ENCODE measurements around the gene CNNM4. TPM values are rescaled to one million over a fixed set of nuclear protein-coding genes. Genes with fewer than 3 reads are reported as not detected.

CNNM4 gene
- total and polyA plus RNA-seq, 2 of the 4 experiments (the other 2 are of a cell fraction), result 2.0 to 4.1 TPM

GRCh38 chr2:96819128-96819875 lies 58.6 kb downstream of the CNNM4 start:
- Histone ChIP-seq H2BK120ac (ENCODE audit: low read depth, low read length) (no peak overlapping the region), H2AFZ (replicated peaks; ENCODE audit: low read length, poor library complexity) (no peak overlapping the region), H2BK15ac (ENCODE audit: low read depth, low read length) (no peak overlapping the region), H2AK5ac (ENCODE audit: low read depth, low read length) (no peak overlapping the region), H3K9me3 (ENCODE audit: control insufficient read depth, insufficient read depth, low read length) (no peaks in the 10 kb centered on the region), H3K27me3 (ENCODE audit: control insufficient read depth, insufficient read depth, low read length) (no peaks in the 10 kb centered on the region), H4K20me1 (ENCODE audit: insufficient read depth, low read length) (peaks cover 52% of the 10 kb centered on the region), H4K5ac (ENCODE audit: low read depth, low read length) (no peak overlapping the region), H2AK9ac (replicated peaks; ENCODE audit: low read depth, low read length, poor library complexity) (no peak overlapping the region), H4K91ac (ENCODE audit: insufficient read depth, low read depth, low read length) (no peak overlapping the region), H3K14ac (replicated peaks; ENCODE audit: low read depth, low read length) (no peak overlapping the region), H3K56ac (ENCODE audit: extremely low read depth, insufficient read depth, low read length) (no peak overlapping the region), H2BK5ac (ENCODE audit: low read depth, low read length, poor library complexity, severe bottlenecking) (no peak overlapping the region), H3K9me1 (ENCODE audit: insufficient read depth, low read length) (peaks cover 12% of the 10 kb centered on the region), H3K4me2 (ENCODE audit: low read depth, low read length) (no peak overlapping the region), H3K4me1 (ENCODE audit: control insufficient read depth, insufficient read depth, low read length) (peaks cover 11% of the 10 kb centered on the region), H3K4me3 (ENCODE audit: insufficient read depth, low read depth, low read length) (no peak overlapping the region), H3K79me1 (ENCODE audit: low read depth in 1 of 2, low read length in 2 of 2) (peaks cover 23 to 55% of the 10 kb centered on the region in 2 experiments), H2BK20ac (ENCODE audit: low read depth, low read length) (no peak overlapping the region), H4K8ac (ENCODE audit: low read depth in 2 of 2, low read length in 2 of 2) (no peak overlapping the region), H3K9ac (ENCODE audit: low read depth, low read length) (no peak overlapping the region), H3K27ac (ENCODE audit: insufficient read depth, low read length) (no peak overlapping the region), H3K18ac (ENCODE audit: low read depth, low read length) (no peak overlapping the region), H3K36me3 (ENCODE audit: control insufficient read depth, insufficient read depth, low read length) (peaks cover 7% of the 10 kb centered on the region; the same call in 1 of the 2 replicates), H3K23ac (ENCODE audit: low read depth, low read length) (no peak overlapping the region; the same call in 1 of the 2 replicates), H3K4ac (ENCODE audit: low read depth, low read length) (no peak overlapping the region)
- 80% methylated on average over 3 of the region's 10 CpGs; no CpG with 5 or more reads in 1 of the 2 experiments for WGBS, 2 experiments (ENCODE audit: extremely low coverage in 2 of 2, insufficient read length in 1 of 2)
- intact Hi-C loops (cut with micrococcal nuclease), result no loop called here
- BruUV-seq (replicated peaks), result no TSS peak
- in situ Hi-C loops (cut with MboI; ENCODE audit: low sequenced_read_pairs), result no loop called here
- no peak for DNase-seq
- TF ChIP-seq USF2 (IDR thresholded peaks at IDR 0.05; ENCODE audit: low read depth, low read length) (no peak), MAFK (IDR thresholded peaks at IDR 0.05; ENCODE audit: low read depth, low read length) (no peak), CEBPB (IDR thresholded peaks at IDR 0.05; ENCODE audit: low read depth, low read length) (no peak), RCOR1 (IDR thresholded peaks at IDR 0.05; ENCODE audit: insufficient replicate concordance, low read length) (no peak), RAD21 (IDR thresholded peaks at IDR 0.05; ENCODE audit: low read length) (no peak), RFX5 (IDR thresholded peaks at IDR 0.05; ENCODE audit: low read depth, low read length) (no peak), SMC3 (IDR thresholded peaks at IDR 0.05; ENCODE audit: low read depth, low read length) (no peak), POLR2A (IDR thresholded peaks at IDR 0.05; ENCODE audit: low read depth, low read length) (no peak), FOS (IDR thresholded peaks at IDR 0.05; ENCODE audit: low read depth, low read length) (no peak), CHD1 (IDR thresholded peaks at IDR 0.05; ENCODE audit: low read depth, low read length) (no peak), MXI1 (IDR thresholded peaks at IDR 0.05; ENCODE audit: borderline replicate concordance, low read depth, low read length) (no peak)
- TF ChIP-seq, protein P1, sequence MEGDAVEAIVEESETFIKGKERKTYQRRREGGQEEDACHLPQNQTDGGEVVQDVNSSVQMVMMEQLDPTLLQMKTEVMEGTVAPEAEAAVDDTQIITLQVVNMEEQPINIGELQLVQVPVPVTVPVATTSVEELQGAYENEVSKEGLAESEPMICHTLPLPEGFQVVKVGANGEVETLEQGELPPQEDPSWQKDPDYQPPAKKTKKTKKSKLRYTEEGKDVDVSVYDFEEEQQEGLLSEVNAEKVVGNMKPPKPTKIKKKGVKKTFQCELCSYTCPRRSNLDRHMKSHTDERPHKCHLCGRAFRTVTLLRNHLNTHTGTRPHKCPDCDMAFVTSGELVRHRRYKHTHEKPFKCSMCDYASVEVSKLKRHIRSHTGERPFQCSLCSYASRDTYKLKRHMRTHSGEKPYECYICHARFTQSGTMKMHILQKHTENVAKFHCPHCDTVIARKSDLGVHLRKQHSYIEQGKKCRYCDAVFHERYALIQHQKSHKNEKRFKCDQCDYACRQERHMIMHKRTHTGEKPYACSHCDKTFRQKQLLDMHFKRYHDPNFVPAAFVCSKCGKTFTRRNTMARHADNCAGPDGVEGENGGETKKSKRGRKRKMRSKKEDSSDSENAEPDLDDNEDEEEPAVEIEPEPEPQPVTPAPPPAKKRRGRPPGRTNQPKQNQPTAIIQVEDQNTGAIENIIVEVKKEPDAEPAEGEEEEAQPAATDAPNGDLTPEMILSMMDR (conservative IDR thresholded peaks at IDR 0.05; ENCODE audit: low read depth, low read length), result no peak
- dilution Hi-C loops (cut with HindIII; ENCODE audit: low sequenced_read_pairs, unreplicated experiment), result no loop called here
- POLR2A ChIA-PET (ENCODE audit: unreplicated experiment), result no interaction called here
- no peak for ATAC-seq (ENCODE audit: low read depth)
- CTCF ChIA-PET, result no interaction called here
